ENCODE results near the gene ANKFY1.

DNA sequence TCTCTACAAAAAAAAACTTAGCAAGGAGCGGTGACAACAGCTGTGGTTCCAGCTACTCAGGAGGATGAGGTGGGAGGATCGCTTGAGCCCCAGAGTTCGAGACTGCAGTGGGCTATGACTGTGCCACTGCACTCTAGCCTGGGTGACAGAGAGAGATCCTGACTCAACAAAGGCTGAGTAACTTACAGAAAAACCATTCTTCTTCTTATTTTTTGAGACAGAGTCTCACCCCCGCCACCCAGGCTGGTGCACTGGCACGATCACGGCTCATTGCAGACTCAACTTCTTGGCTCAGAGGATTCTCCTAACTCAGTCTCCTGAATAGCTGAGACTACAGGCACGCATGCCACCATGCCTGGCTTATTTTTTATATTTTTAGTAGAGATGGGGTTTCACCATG lies 64.8 kb downstream of the ANKFY1 start:
- no peak for TF ChIP-seq TAF1 (IDR thresholded peaks at IDR 0.05; ENCODE audit: low read depth, low read length)
- no peak for TF ChIP-seq POLR2AphosphoS5 (IDR thresholded peaks at IDR 0.05; ENCODE audit: low read depth, low read length)
- TF ChIP-seq POLR2A (IDR thresholded peaks at IDR 0.05; ENCODE audit: low read depth, low read length), result no peak
- TF ChIP-seq PAX5 (IDR thresholded peaks at IDR 0.05; ENCODE audit: insufficient read depth, low read length, severe bottlenecking), result no peak
